Neural cell (in vitro differentiated cells): ENCODE data around the gene VSIR.

Experiments used
- EP300 ChIP-seq: fragments of 450-650 bp; conservative IDR thresholded peaks from 2 replicates; pipeline ENCODE4 v1.6.1; 2014; ENCODE audit warnings: antibody characterized with exemption, mild to moderate bottlenecking, moderate library complexity; ENCODE audit not compliant: poor library complexity, severe bottlenecking
- EZH2 ChIP-seq: fragments of 200-600, 300-800 bp; shearing (Covaris generic), sonication (generic); IDR thresholded peaks from 2 replicates; pipeline ENCODE4 v1.6.1; 2014; ENCODE audit warnings: antibody characterized with exemption, low read length, borderline replicate concordance, mild to moderate bottlenecking; ENCODE audit not compliant: insufficient read depth, poor library complexity, severe bottlenecking
- MXI1 ChIP-seq: fragments of 450-650 bp; conservative IDR thresholded peaks from 2 replicates; pipeline ENCODE4 v1.6.1; 2014; ENCODE audit warnings: antibody characterized with exemption, mild to moderate bottlenecking; ENCODE audit not compliant: poor library complexity, severe bottlenecking
- POLR2AphosphoS5 ChIP-seq: IDR thresholded peaks from 2 replicates; pipeline ENCODE4 v1.6.1; 2012
- RAD21 ChIP-seq: fragments of 450-650 bp; conservative IDR thresholded peaks from 2 replicates; pipeline ENCODE4 v1.6.1; 2014; ENCODE audit warnings: antibody characterized with exemption, mild to moderate bottlenecking, moderate library complexity
- SMC3 ChIP-seq: fragments of 450-650 bp; conservative IDR thresholded peaks from 2 replicates; pipeline ENCODE4 v1.6.1; 2014; ENCODE audit warnings: antibody characterized with exemption, mild to moderate bottlenecking, moderate library complexity; ENCODE audit not compliant: poor library complexity
- TAF1 ChIP-seq: IDR thresholded peaks from 2 replicates; pipeline ENCODE4 v1.6.1; 2012; ENCODE audit warnings: low read depth
- TF ChIP-seq, protein P1 (sequence below): fragments of 450-650 bp; IDR thresholded peaks from 2 replicates; pipeline ENCODE4 v1.5.1; 2014; ENCODE audit warnings: antibody characterized with exemption, mild to moderate bottlenecking, moderate library complexity; ENCODE audit not compliant: poor library complexity, severe bottlenecking
- TF ChIP-seq, protein P2 (sequence below): IDR thresholded peaks from 2 replicates; pipeline ENCODE4 v1.6.1; 2012; ENCODE audit warnings: borderline replicate concordance

DNA sequence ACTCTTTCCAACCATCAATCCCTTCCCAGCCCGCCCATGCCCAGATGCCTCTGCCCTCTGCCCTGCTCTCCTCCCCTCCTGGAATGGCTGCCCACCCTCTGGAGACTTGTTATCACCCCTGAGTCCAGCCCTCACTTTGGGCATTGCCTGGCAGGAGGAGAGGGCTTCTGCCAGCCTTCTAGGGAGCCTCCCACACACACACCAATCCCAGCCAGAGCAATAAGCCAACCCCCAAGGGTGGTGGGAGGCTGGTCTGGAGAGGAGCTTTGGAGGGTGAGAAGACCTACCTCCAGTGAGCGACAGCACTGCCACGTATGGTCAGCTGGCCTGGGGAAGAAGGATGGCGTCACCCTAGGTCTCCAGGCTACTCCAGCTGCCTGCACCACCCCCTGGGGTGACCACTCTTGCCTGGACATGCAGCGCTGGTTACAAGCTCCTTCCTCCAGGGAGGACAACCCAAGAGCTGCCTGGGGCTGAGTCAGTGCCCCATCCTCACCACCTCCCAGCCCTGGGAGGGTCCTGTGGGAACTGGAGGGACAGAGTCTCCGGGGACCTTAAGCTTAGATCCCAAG, 62.2 kb downstream of the VSIR start:
- TF ChIP-seq, protein P1, sequence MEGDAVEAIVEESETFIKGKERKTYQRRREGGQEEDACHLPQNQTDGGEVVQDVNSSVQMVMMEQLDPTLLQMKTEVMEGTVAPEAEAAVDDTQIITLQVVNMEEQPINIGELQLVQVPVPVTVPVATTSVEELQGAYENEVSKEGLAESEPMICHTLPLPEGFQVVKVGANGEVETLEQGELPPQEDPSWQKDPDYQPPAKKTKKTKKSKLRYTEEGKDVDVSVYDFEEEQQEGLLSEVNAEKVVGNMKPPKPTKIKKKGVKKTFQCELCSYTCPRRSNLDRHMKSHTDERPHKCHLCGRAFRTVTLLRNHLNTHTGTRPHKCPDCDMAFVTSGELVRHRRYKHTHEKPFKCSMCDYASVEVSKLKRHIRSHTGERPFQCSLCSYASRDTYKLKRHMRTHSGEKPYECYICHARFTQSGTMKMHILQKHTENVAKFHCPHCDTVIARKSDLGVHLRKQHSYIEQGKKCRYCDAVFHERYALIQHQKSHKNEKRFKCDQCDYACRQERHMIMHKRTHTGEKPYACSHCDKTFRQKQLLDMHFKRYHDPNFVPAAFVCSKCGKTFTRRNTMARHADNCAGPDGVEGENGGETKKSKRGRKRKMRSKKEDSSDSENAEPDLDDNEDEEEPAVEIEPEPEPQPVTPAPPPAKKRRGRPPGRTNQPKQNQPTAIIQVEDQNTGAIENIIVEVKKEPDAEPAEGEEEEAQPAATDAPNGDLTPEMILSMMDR, result no peak
- no peak for TF ChIP-seq POLR2AphosphoS5
- TF ChIP-seq RAD21, result no peak
- no peak for TF ChIP-seq EZH2
- TF ChIP-seq EP300, result no peak
- TF ChIP-seq SMC3, result no peak
- TF ChIP-seq, protein P2, sequence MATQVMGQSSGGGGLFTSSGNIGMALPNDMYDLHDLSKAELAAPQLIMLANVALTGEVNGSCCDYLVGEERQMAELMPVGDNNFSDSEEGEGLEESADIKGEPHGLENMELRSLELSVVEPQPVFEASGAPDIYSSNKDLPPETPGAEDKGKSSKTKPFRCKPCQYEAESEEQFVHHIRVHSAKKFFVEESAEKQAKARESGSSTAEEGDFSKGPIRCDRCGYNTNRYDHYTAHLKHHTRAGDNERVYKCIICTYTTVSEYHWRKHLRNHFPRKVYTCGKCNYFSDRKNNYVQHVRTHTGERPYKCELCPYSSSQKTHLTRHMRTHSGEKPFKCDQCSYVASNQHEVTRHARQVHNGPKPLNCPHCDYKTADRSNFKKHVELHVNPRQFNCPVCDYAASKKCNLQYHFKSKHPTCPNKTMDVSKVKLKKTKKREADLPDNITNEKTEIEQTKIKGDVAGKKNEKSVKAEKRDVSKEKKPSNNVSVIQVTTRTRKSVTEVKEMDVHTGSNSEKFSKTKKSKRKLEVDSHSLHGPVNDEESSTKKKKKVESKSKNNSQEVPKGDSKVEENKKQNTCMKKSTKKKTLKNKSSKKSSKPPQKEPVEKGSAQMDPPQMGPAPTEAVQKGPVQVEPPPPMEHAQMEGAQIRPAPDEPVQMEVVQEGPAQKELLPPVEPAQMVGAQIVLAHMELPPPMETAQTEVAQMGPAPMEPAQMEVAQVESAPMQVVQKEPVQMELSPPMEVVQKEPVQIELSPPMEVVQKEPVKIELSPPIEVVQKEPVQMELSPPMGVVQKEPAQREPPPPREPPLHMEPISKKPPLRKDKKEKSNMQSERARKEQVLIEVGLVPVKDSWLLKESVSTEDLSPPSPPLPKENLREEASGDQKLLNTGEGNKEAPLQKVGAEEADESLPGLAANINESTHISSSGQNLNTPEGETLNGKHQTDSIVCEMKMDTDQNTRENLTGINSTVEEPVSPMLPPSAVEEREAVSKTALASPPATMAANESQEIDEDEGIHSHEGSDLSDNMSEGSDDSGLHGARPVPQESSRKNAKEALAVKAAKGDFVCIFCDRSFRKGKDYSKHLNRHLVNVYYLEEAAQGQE, result no peak
- no peak for TF ChIP-seq MXI1
- TF ChIP-seq TAF1, result no peak
